ENCODE data around the gene UGT8. TPM values are rescaled to one million over a fixed set of nuclear protein-coding genes. Genes with fewer than 3 reads are reported as not detected.

The UGT8 gene
- total and polyA plus RNA-seq, 3 donors from 2014 or later, result 4.1 to 6.9 (median 5.6) TPM

DNA sequence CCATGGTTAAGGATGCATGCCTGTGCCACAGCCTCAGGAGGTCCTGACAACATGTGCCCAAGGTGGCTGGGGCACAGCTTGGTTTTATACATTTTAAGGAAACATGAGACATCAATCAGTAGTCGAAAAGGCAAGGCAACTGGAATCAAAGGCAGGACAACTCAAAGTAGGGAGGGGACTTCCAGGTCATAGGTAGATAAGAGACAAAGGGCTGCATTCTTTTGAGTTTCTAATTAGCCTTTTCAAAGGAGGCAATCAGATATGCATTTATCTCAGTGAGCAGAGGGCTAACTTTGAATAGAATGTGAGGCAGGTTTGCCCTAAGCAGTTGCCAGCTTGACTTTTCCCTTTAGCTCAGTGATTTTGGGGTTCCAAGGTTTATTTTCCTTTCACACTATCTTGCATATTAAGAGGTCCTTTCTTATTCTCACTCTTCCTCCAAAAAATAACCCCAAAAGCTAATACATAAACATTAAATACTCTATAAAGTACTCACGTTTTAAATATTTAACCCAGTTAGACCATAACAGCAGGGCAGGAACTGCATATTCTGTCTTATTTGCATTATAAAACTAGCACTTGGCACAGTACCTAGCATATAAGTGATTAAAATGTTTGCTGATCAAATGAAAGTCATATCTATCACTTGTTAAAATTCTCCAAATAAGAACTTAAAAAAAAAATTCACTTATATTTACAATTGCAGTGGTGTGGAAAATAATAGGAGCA lies 36.3 kb upstream of the UGT8 start:
- Histone ChIP-seq H3K4me3 (no peak overlapping the region), H3K9me3 (no peaks in the 10 kb centered on the region)
- WGBS, 2 donors, result 28 to 51% methylated on average over 2 of the region's 2 CpGs

DNA sequence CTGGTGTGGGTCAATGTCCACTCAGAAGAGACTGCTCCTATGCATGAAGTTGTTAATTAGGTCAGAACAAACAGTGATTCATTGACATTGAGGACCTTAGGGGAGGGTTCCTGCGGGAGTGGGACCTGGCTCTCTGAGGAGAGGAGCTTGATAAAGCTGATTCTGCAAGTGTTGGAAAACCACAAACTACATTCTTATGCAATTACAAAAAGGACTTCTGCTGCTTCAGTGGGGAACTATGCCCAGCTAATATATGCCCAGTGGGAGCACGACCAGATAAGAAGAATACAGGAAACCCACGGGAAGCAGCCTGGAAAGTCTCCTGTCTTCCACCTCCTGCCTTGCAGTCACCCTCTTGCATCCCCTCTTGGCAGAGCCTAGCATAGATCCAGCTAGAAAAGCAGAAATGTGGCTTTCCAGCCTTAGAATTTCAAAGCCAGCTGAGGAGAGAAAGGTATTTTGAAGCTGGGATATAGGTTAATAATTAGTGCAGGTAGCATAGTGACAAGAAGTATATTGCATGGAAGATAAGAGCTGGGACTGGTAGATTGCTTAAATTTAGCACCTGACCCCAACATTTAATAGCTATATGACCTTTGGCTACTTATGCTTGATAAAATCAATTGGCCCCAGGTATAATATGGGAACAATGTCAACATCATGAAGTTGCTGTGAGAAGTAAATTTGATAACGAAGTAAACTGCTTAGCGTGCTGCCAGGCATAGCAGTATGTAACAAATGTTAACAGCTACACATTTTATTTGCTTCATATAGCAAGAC lies 34.9 kb upstream of the UGT8 start:
- Histone ChIP-seq H3K27ac (no peak overlapping the region), H3K4me1 (no peaks in the 10 kb centered on the region), H3K27me3 (no peaks in the 10 kb centered on the region), H3K4me3 (no peak overlapping the region), H3K36me3 (ENCODE audit: low read depth, missing control alignments) (no peaks in the 10 kb centered on the region), H3K9me3 (no peaks in the 10 kb centered on the region)
- no peak for TF ChIP-seq POLR2A (IDR thresholded peaks at IDR 0.05)
- TF ChIP-seq, protein P1, sequence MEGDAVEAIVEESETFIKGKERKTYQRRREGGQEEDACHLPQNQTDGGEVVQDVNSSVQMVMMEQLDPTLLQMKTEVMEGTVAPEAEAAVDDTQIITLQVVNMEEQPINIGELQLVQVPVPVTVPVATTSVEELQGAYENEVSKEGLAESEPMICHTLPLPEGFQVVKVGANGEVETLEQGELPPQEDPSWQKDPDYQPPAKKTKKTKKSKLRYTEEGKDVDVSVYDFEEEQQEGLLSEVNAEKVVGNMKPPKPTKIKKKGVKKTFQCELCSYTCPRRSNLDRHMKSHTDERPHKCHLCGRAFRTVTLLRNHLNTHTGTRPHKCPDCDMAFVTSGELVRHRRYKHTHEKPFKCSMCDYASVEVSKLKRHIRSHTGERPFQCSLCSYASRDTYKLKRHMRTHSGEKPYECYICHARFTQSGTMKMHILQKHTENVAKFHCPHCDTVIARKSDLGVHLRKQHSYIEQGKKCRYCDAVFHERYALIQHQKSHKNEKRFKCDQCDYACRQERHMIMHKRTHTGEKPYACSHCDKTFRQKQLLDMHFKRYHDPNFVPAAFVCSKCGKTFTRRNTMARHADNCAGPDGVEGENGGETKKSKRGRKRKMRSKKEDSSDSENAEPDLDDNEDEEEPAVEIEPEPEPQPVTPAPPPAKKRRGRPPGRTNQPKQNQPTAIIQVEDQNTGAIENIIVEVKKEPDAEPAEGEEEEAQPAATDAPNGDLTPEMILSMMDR (IDR thresholded peaks at IDR 0.05), result no peak
- intact Hi-C loops (cut with DNase I; ENCODE audit: low total_unique reads), result no loop called here
- WGBS, 2 donors, result 59 to 65% methylated on average over 5 of the region's 5 CpGs
- DNase-seq, result no peak

More for the DNA sequence above, 36.3 kb upstream of the UGT8 start:
- no peak for DNase-seq
- Histone ChIP-seq H3K36me3 (ENCODE audit: low read depth, missing control alignments) (no peaks in the 10 kb centered on the region), H3K27ac (no peak overlapping the region), H3K4me1 (no peaks in the 10 kb centered on the region), H3K27me3 (no peaks in the 10 kb centered on the region)
- intact Hi-C loops (cut with DNase I; ENCODE audit: low total_unique reads), result no loop called here
- TF ChIP-seq POLR2A (IDR thresholded peaks at IDR 0.05), result no peak
- TF ChIP-seq, protein P1 (IDR thresholded peaks at IDR 0.05), result no peak

DNA sequence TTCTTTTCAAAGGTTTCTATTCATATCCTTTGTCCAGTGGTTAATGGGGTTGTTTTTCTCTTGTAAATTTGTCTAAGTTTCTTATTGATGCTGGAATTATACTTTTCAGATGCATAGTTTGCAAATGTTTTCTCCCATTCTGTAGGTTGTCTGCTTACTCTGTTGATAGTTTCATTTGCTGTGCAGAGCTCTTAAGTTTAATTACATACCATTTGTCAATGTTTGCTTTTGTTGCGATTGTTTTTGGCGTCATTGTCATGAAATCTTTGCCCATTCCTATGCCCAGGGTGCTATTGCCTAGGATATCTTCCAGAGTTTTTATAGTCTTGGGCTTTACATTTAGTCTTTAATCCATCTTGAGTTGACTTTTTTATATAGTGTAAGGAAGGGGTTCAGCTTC lies 21.2 kb upstream of the UGT8 start:
- TF ChIP-seq, protein P1 (IDR thresholded peaks at IDR 0.05), result no peak
- no peak for TF ChIP-seq POLR2A (IDR thresholded peaks at IDR 0.05)
- Histone ChIP-seq H3K36me3 (ENCODE audit: low read depth, missing control alignments) (no peaks in the 10 kb centered on the region), H3K27me3 (no peaks in the 10 kb centered on the region), H3K9me3 (no peaks in the 10 kb centered on the region), H3K4me1 (no peaks in the 10 kb centered on the region), H3K27ac (no peak overlapping the region), H3K4me3 (no peak overlapping the region)
- 69 to 74% methylated on average over 2 of the region's 2 CpGs for WGBS, 2 donors
- intact Hi-C loops (cut with DNase I; ENCODE audit: low total_unique reads), result no loop called here
- no peak for DNase-seq

DNA sequence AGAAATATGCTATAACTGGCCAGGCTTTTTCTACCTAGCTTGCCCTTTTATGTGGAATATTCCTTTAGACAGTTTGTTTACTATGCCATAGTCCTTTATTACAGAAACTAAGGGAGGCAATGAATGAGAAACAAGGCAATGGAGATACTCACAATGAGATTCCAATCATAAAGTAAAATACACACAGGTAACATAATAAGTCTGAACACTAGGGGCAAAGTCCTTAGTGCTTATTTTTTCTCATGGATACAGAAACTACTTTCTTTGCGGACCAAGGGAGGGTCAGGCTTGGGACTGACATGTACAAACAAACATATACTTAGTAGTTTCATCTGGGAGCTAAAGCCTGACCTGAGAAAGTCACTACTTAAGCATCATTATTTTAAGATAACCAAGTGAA lies 16.0 kb upstream of the UGT8 start:
- Histone ChIP-seq H3K36me3 (ENCODE audit: low read depth, missing control alignments) (no peaks in the 10 kb centered on the region), H3K27me3 (no peaks in the 10 kb centered on the region), H3K27ac (no peak overlapping the region), H3K4me1 (no peaks in the 10 kb centered on the region), H3K4me3 (no peak overlapping the region), H3K9me3 (no peaks in the 10 kb centered on the region)
- no peak for DNase-seq
- no peak for TF ChIP-seq POLR2A (IDR thresholded peaks at IDR 0.05)
- TF ChIP-seq, protein P1 (IDR thresholded peaks at IDR 0.05), result no peak
- 91 to 94% methylated on average over 1 of the region's 1 CpG for WGBS, 2 donors
- intact Hi-C loops (cut with DNase I; ENCODE audit: low total_unique reads), result no loop called here

Measured in testis (tissue), 3 donors.